HG03571 (cell line): Measurements from ENCODE around the gene NRGN.
A peak's percentile ranks its signal among the peaks of the same experiment; 100 is the strongest.

Experiments
- ATAC-seq: cut with Tn5 transposase; IDR thresholded peaks from one replicate; pipeline ENCODE4 v1.9.1; 2021; ENCODE audit not compliant: unreplicated experiment

Gene NRGN

DNA sequence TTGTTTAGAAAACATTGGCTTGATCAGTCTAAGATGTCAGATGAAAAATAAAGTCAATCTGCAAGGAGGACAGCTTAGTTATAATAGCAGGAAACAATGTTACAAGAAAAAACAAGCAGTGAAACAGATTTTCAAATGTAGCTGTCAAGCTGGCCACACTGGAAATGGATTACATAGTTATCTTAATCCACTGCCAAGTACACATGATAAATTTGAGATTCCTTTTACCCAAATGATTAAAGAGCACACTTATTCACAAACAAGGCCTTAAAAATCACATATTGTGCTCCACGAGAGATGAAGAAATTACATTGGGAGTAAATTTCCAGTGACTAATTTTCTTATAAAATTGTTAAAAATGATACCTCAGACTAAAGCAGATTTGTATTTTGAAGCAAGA, 39.8 kb downstream of the NRGN start:
- no peak for ATAC-seq

DNA sequence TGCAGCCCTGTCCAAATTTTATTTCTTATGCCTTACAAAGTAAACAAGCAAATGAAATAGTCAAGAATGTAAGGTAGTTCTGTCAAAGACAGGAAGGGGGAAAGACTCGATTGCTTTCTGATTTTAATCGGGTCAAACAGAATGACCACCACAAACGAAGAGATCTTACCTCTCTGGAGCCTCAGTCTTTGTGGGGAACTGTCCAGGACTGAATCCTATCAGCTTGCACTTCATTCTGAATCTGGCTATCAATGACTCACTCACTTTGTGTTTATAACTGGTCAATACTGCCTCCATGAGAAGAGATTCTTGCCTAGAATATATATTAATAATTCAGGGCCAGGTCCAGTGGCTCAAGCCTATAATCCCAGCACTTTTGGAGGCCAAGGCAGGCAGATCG, 43.3 kb downstream of the NRGN start:
- no peak for ATAC-seq

DNA sequence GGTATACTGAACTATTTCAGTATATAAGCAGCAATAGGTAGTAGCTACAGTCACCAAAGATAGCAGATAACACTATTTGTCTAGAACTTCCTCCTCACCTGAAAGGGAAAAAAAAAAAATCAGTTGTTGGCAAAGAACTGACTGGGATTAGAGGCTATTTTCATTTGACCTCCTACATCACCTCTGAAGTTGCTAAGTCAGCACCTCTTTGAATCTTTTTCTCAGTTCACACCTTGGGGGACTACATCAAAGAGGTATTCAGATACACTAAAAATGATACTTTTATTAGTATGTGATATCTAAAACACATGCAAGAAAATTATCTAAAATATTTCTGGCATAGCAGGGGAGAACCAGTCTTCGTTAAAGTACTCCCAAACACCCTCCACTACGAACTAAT, 44.3 kb downstream of the NRGN start:
- ATAC-seq = no peak

DNA sequence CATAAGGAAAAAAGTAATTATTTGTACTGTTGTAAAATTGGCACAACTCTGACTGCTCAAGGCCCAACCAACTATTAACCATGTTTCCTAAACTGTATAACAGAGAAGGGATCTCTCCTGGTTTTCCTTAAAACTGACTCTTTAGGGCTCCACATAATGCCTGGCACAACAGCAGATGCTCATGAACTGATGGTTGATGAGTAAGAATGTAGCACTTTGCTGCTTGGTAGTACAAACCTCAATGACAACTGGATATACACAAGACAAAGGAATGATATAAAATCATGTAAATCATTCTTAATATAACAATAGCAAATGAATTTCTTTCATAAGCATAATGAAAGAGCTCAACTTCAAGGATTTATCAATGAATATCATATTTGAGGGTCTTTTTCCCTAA, 48.8 kb downstream of the NRGN start:
- ATAC-seq = no peak

DNA sequence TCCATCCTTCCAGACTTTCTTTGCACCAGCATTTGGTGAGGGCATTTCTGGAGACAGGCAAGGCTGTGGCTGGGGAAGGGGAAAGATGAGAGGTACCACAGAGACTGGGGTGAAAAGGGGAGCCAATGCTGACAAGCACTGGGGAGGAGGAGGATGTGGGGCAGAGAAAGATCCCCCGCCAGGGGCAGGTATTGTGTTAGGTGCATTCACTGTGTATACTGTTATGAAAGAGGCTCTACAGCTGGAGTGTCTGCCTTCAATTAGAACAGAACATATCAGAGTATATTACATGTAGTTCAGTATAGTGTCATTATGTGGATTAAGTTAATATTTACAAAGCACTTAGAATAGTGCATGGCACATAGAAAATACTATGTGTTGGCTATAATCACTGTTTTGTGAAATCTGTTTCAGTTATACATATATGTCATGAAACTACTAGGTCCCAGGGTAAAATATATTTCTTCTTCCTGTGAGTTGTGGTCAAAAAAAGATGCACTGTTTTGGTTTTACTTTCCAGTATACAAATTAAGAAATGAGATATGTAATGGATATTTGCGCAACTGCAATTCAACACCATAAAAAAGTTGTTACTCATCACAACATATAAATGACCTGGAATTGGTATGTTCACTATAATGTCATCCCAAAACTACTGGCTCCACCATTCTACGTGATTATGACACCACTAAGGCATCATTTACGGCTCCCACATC, 52.0 kb downstream of the NRGN start:
- ATAC-seq = peak; percentile 77

DNA sequence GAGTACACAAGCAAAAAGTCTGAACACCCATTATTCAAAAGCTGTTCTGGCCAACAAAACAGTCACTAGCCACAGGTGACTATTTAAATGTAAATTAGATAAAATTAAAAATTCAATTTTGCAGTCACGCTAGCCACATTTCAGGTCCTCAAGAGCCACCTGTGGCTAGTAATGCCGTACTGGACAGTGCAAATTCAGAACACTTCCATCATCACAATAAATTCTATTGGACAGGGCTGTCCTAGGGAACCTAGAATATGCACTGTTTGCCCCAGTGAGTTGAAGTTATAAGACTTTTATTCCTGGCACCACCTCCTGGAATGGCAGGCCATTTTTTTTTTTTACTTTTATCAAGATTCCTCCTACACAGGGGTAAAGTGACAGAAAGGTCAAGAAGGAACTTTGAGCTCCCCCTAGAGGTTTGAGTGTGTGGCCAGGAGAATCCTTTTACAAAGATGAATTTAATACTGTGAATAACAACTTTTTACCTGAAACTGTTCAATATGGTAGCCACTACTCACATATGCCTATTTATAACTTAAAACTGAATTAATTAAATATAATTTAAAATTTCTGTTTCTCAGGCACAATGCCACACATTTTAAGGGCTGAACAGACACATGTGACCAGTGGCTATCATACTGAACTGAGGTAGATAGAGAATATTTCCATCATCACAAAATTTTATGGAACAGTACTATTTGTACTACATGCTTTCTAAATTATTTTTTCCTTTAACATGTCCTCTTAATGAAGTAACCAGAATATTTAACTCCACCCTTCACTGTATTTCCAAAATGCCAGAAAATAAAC, 53.9 kb downstream of the NRGN start:
- peak; percentile 48 for ATAC-seq

DNA sequence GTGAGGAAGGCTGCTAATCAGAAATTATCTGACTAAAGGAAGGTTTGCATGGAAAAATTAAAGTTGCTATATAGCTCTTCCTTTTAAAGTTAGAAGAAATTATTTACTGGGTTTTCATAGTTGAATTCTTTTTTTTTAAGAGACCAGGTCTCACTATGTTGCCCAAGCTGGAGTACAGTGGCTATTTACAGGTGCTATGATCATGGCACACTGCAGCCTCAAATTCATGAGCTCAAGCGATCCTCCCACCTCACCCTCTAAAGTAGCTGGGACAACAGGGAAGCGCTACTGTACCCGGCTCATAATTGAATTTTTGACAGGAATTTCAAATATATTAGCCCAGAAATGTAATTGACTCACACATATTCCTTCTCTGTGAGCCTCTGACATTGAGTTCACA, 56.6 kb downstream of the NRGN start:
- no peak for ATAC-seq
